Endothelial cell of umbilical vein (primary cell): Measurements from ENCODE around the gene RAPGEF6. TPM values are rescaled to one million over a fixed set of nuclear protein-coding genes. Genes with fewer than 3 reads are reported as not detected.

Experiments
- BruUV-seq: library from RNA; stranded (reverse); fragments of 400-500 nt; replicated peaks from 2 replicates; lab custom pipeline; 2021; lab: Mats Ljungman, UMichigan
- CTCF ChIA-PET: fragments of 300-600, 350-600 bp; sonication (Branson Sonifier 250); formaldehyde crosslinking; loops from one replicate; lab custom pipeline; 2021; ENCODE audit warnings: antibody characterized with exemption, inconsistent platforms; lab: Charles Lee
- POLR2A ChIA-PET: fragments of 300-600, 350-600 bp; sonication (Branson Sonifier 250); formaldehyde crosslinking; loops from one replicate; lab custom pipeline; 2021; ENCODE audit warnings: antibody characterized with exemption, inconsistent platforms; lab: Charles Lee
- DNase-seq: peaks from one replicate; pipeline ENCODE4 v3.0.0-alpha.2; 2011; ENCODE audit warnings: low read depth, low spot score
- FAIRE-seq: peaks from 2 replicates; lab custom pipeline; 2011; peaks lifted over from hg19 to GRCh38; lab: Jason Lieb, UNC
- H2AFZ ChIP-seq: 2 replicates; pipeline ENCODE4 v1.6.0; 2012; ENCODE audit warnings: low read depth, low read length, control low read depth, inconsistent platforms
- H3K27ac ChIP-seq: 2 replicates; pipeline ENCODE4 v1.5.1; 2011; ENCODE audit warnings: low read depth, mild to moderate bottlenecking, control low read depth, low read length, moderate library complexity; ENCODE audit not compliant: insufficient read depth
- H3K27me3 ChIP-seq, 2 experiments: 2 replicates each; pipeline versions ENCODE4 v1.6.0 to v1.6.1; 2011; ENCODE audit warnings: low read length in 2 of 2, mixed read lengths in 1 of 2; ENCODE audit not compliant: control insufficient read depth in 2 of 2, insufficient read depth in 2 of 2
- H3K36me3 ChIP-seq, 2 experiments: 2 replicates in 1 of 2; 3 replicates in 1 of 2; pipeline ENCODE4 v1.5.1; 2011; ENCODE audit warnings: low read length in 2 of 2, mild to moderate bottlenecking in 1 of 2, moderate library complexity in 1 of 2; ENCODE audit not compliant: control insufficient read depth in 2 of 2, insufficient read depth in 2 of 2; ENCODE audit errors: extremely low read depth in 1 of 2
- H3K4me1 ChIP-seq: 3 replicates; pipeline ENCODE4 v1.5.1; 2011; ENCODE audit warnings: mild to moderate bottlenecking, low read length; ENCODE audit not compliant: control insufficient read depth, insufficient read depth; ENCODE audit errors: extremely low read depth
- H3K4me2 ChIP-seq: 2 replicates; pipeline ENCODE4 v1.6.1; 2011; ENCODE audit warnings: low read length, control low read depth, mixed read lengths; ENCODE audit not compliant: insufficient read depth
- H3K4me3 ChIP-seq, 3 experiments: fragments of 200-600 bp in 1 of 3; sonication (generic), shearing (Covaris generic) in 1 of 3; replicated peaks in 1 of 3; 2 replicates each; pipeline ENCODE4 v1.5.1; 2011 to 2016; ENCODE audit warnings: control low read depth in 3 of 3, low read length in 3 of 3, mild to moderate bottlenecking in 2 of 3, inconsistent platforms in 1 of 3, low read depth in 1 of 3, moderate library complexity in 1 of 3; ENCODE audit not compliant: insufficient read depth in 1 of 3
- H3K79me2 ChIP-seq: 2 replicates; pipeline ENCODE4 v1.6.0; 2012; ENCODE audit warnings: low read length, inconsistent platforms; ENCODE audit not compliant: control insufficient read depth, insufficient read depth
- H3K9ac ChIP-seq: replicated peaks from 2 replicates; pipeline ENCODE3; 2011; ENCODE audit warnings: low read length, control low read depth; ENCODE audit not compliant: insufficient read depth; ENCODE audit errors: extremely low read depth
- H3K9me1 ChIP-seq: replicated peaks from 3 replicates; pipeline ENCODE4 v1.6.0; 2011; ENCODE audit warnings: mild to moderate bottlenecking, low read length; ENCODE audit not compliant: control insufficient read depth, insufficient read depth; ENCODE audit errors: extremely low read depth
- H3K9me3 ChIP-seq: replicated peaks from 2 replicates; pipeline ENCODE4 v1.5.1; 2012; ENCODE audit warnings: low read length, inconsistent platforms; ENCODE audit not compliant: control insufficient read depth, insufficient read depth
- H4K20me1 ChIP-seq: replicated peaks from 2 replicates; pipeline ENCODE3; 2011; ENCODE audit warnings: mild to moderate bottlenecking, low read length; ENCODE audit not compliant: control insufficient read depth, insufficient read depth; ENCODE audit errors: extremely low read depth
- EZH2 ChIP-seq: IDR thresholded peaks from 2 replicates; pipeline ENCODE4 v1.6.1; 2012; ENCODE audit warnings: borderline replicate concordance, low read depth, mild to moderate bottlenecking, moderate library complexity, low read length, inconsistent platforms; ENCODE audit not compliant: severe bottlenecking
- FOS ChIP-seq: IDR thresholded peaks from 2 replicates; pipeline ENCODE4 v1.6.1; 2011; ENCODE audit warnings: mild to moderate bottlenecking, low read length, moderate library complexity, borderline replicate concordance; ENCODE audit not compliant: insufficient read depth
- GATA2 ChIP-seq: IDR thresholded peaks from 2 replicates; pipeline ENCODE4 v1.7.0; 2011; ENCODE audit warnings: low read depth, mild to moderate bottlenecking, moderate library complexity, mixed read lengths, low read length; ENCODE audit not compliant: insufficient read length, insufficient read depth
- JUN ChIP-seq: IDR thresholded peaks from 2 replicates; pipeline ENCODE4 v1.6.1; 2011; ENCODE audit warnings: borderline replicate concordance, low read depth; ENCODE audit not compliant: insufficient read length, insufficient read depth
- MYC ChIP-seq: IDR thresholded peaks from one replicate; pipeline ENCODE4 v1.6.1; 2011; ENCODE audit warnings: mild to moderate bottlenecking, low read depth, low read length
- POLR2A ChIP-seq: IDR thresholded peaks from 2 replicates; pipeline ENCODE4 v1.6.1; 2012; ENCODE audit warnings: low read depth, mild to moderate bottlenecking, control low read depth, low read length
- POLR2AphosphoS5 ChIP-seq: IDR thresholded peaks from 2 replicates; pipeline ENCODE4 v1.6.1; 2012; ENCODE audit warnings: low read depth, mild to moderate bottlenecking, control low read depth, low read length, moderate library complexity; ENCODE audit not compliant: insufficient read depth
- dilution Hi-C: fragments of 300-500 bp; cut with MboI; formaldehyde crosslinking; loops from one replicate; pipeline ENCODE4 v1.15.0; 2019; ENCODE audit warnings: low sequenced_read_pairs; ENCODE audit not compliant: extremely low pct_ligation_motif_present
- intact Hi-C: fragments of 100-400 bp; cut with micrococcal nuclease; formaldehyde crosslinking; loops from one replicate; pipeline ENCODE4 v1.10.0; 2022
- polyA plus RNA-seq, 4 experiments: library from polyadenylated mRNA; depleted of rRNA in 3 of 4; stranded (reverse) in 3 of 4; unstranded in 1 of 4; fragments of >200 nt; gene quantifications; 2 replicates each; pipeline versions ENCODE4 v1.2.1 to v1.2.3, GENCODE V29; 2011 to 2012; ENCODE audit warnings: missing spikeins in 1 of 4
- total RNA-seq: library from RNA; stranded (reverse); gene quantifications from 2 replicates; pipeline ENCODE4 v1.2.3, GENCODE V29; 2021
- TF ChIP-seq, protein P1 (sequence below): IDR thresholded peaks from 2 replicates; pipeline ENCODE4 v1.6.1; 2011; ENCODE audit not compliant: insufficient read depth, insufficient read length

The RAPGEF6 gene
- total and polyA plus RNA-seq, 2 donors (not counting 3 experiments of a cell fraction or from before 2014, with no cell fraction given), result 3.5 to 17.5 TPM

DNA sequence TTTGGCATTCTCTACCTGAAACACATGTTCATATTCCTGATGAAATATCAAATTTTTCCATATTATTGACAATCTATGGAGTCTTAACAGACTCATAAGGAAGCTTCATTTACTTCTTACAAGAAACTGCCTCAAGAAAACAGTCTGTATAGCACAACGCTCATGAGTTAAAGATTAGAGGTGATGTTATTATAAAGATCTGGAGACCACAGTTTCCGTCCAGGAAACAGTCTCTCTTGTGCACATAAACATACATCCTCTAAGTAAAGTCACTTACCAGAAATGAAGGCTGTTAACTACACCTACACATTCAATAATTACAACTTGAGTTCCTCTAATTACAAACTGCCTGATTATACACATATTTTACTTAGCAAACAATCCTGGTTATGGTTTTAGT is 86.9 kb downstream of the RAPGEF6 start:
- Histone ChIP-seq H3K4me2 (peak overlapping the region; percentile 81), H3K9ac (no peak overlapping the region), H3K4me1 (peaks cover 19% of the 10 kb centered on the region), H4K20me1 (no peaks in the 10 kb centered on the region), H3K79me2 (no peaks in the 10 kb centered on the region), H3K36me3 (no peaks in the 10 kb centered on the region), H3K9me3 (no peaks in the 10 kb centered on the region), H2AFZ (no peak overlapping the region), H3K27me3 (no peaks in the 10 kb centered on the region), H3K27ac (no peak overlapping the region), H3K4me3 (no peak overlapping the region), H3K9me1 (no peaks in the 10 kb centered on the region)
- BruUV-seq, result no TSS peak
- TF ChIP-seq POLR2AphosphoS5 (peak; percentile 40), GATA2 (peak; percentile 21), FOS (no peak), POLR2A (no peak)
- intact Hi-C loops, result loop anchor here (1.0 to 2.0 kb wide), 2 partner anchors 17 to 33 kb away; no protein-coding TSS in a partner anchor
- FAIRE-seq (peak; percentile 90), DNase-seq (peak; percentile 88)
- ChIA-PET CTCF (interaction anchor here (1.0 to 1.7 kb wide), 3 partner anchors 16 to 125 kb away, joined by 3 to 6 read pairs (median 3); no protein-coding TSS in a partner anchor), POLR2A (no interaction called here)
- dilution Hi-C loops, result no loop called here

DNA sequence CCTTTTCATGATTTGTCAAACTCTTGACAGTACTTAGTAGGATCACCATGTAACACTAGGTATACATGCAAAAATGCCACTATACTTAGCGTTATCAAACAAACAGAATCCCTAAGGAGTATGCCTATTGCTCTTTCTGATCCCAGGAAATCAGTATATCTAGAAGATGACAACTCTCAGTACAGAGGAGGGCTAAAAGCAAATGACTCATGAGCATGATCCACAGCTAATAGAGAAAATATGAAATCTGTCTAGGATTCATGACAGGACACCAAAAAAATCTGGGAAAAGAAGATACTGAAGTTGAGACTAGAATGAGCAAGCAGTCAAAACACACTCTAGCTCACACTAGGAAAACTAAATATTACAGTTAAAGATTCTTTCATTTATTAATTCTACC is 89.2 kb downstream of the RAPGEF6 start:
- FAIRE-seq (no peak), DNase-seq (no peak)
- POLR2A ChIA-PET, result no interaction called here
- Histone ChIP-seq H3K27me3 (no peaks in the 10 kb centered on the region), H4K20me1 (no peaks in the 10 kb centered on the region), H3K27ac (no peak overlapping the region), H3K9me3 (no peaks in the 10 kb centered on the region), H3K36me3 (no peaks in the 10 kb centered on the region), H3K79me2 (no peaks in the 10 kb centered on the region), H3K4me2 (no peak overlapping the region), H3K9ac (no peak overlapping the region), H3K4me3 (no peak overlapping the region), H3K4me1 (peaks cover 24% of the 10 kb centered on the region), H2AFZ (no peak overlapping the region), H3K9me1 (no peaks in the 10 kb centered on the region)
- dilution Hi-C loops, result no loop called here
- TF ChIP-seq EZH2 (no peak), FOS (peak; percentile 14), POLR2A (no peak), JUN (no peak), MYC (no peak)
- TF ChIP-seq, protein P1, sequence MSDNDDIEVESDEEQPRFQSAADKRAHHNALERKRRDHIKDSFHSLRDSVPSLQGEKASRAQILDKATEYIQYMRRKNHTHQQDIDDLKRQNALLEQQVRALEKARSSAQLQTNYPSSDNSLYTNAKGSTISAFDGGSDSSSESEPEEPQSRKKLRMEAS, result no peak
- intact Hi-C loops, result no loop called here
- CTCF ChIA-PET, result no interaction called here
- BruUV-seq, result no TSS peak
